DND-41 (cell line): Measurements from ENCODE around the gene IFNL3.

Experiments used
- EZH2 ChIP-seq: IDR thresholded peaks from 3 replicates; pipeline ENCODE4 v1.6.1; 2012; ENCODE audit warnings: borderline replicate concordance, low read depth, mild to moderate bottlenecking, moderate library complexity, low read length, inconsistent platforms; ENCODE audit not compliant: severe bottlenecking
- TF ChIP-seq, protein P1 (sequence below): IDR thresholded peaks from 2 replicates; pipeline ENCODE4 v1.5.1; 2012; ENCODE audit warnings: borderline replicate concordance, low read length, moderate library complexity, mild to moderate bottlenecking; ENCODE audit not compliant: poor library complexity, severe bottlenecking; ENCODE audit errors: extremely low read depth

DNA sequence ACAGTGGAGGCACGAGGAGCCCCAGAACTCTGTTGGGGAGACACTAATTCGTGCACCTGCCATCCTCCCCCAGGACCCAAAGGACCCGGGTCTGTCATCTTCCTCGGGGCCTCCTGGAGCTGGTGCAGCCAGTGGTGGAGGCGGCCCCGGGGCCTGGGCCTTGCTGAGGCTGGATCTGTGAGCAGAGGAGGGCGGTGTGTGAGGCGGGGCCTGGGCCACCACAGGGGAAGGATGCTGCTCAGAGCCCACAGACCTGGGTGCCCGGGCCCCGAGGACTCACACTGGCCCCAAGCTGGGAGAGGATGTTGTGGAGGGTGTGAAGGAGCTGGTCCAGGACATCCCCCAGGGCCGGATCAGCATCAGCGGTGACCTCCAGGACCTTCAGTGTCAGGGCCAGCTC, 8.3 kb downstream of the IFNL3 start:
- TF ChIP-seq, protein P1, sequence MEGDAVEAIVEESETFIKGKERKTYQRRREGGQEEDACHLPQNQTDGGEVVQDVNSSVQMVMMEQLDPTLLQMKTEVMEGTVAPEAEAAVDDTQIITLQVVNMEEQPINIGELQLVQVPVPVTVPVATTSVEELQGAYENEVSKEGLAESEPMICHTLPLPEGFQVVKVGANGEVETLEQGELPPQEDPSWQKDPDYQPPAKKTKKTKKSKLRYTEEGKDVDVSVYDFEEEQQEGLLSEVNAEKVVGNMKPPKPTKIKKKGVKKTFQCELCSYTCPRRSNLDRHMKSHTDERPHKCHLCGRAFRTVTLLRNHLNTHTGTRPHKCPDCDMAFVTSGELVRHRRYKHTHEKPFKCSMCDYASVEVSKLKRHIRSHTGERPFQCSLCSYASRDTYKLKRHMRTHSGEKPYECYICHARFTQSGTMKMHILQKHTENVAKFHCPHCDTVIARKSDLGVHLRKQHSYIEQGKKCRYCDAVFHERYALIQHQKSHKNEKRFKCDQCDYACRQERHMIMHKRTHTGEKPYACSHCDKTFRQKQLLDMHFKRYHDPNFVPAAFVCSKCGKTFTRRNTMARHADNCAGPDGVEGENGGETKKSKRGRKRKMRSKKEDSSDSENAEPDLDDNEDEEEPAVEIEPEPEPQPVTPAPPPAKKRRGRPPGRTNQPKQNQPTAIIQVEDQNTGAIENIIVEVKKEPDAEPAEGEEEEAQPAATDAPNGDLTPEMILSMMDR: no peak
- no peak for TF ChIP-seq EZH2
